ENCODE measurements around the gene ICAM1. TPM values are rescaled to one million over a fixed set of nuclear protein-coding genes. Genes with fewer than 3 reads are reported as not detected.

Gene ICAM1
- total RNA-seq, 1 experiment from 2014 or later: 23.8 TPM

DNA sequence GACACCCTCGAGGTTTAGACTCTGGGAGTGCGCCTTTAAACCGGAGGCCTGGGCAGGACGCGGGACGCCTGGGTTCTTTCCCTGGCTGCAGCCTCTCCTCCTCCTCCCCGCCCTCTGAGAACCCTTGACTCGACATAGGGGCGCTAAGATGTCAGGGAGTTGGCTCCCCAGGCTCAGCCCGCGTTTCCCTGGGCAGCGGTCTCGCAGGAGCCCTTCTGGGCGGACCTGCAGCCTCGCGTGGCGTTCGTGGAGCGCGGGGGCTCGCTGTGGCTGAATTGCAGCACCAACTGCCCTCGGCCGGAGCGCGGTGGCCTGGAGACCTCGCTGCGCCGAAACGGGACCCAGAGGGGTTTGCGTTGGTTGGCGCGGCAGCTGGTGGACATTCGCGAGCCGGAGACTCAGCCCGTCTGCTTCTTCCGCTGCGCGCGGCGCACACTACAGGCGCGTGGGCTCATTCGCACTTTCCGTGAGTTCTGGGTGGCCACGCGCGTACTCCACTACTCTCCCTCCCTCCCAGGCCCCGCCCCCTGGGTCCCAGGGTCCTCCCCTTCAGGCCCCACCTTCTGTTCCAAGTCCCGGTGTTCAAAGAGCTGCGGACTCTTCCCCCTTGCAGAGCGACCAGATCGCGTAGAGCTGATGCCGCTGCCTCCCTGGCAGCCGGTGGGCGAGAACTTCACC lies 20.1 kb downstream of the ICAM1 start:
- ChIA-PET POLR2A (ENCODE audit: unreplicated experiment) (interaction anchor here (0.6 to 0.7 kb wide), 4 partner anchors 22 to 391 kb away, joined by 4 to 10 read pairs (median 6); partner anchors contain the start of gene RAVER1), CTCF (interaction anchor here (0.8 kb wide), 1 partner anchor 89 kb away, joined by 4 read pairs; the partner anchor contains the start of gene TYK2)
- BruUV-seq (replicated peaks): no TSS peak
- Histone ChIP-seq H3K4me3 (peak overlapping the region; percentile 78), H3K4me2 (peak overlapping the region; percentile 97), H3K27ac (no peak overlapping the region), H3K4me1 (replicated peaks; ENCODE audit: insufficient read depth) (peaks cover 17% of the 10 kb centered on the region), H3K9me3 (ENCODE audit: insufficient read depth, low read depth) (no peaks in the 10 kb centered on the region), H4K20me1 (ENCODE audit: insufficient read depth) (no peaks in the 10 kb centered on the region), H3K27me3 (ENCODE audit: insufficient read depth, low read depth) (no peaks in the 10 kb centered on the region), H3F3A (ENCODE audit: insufficient read depth, low read depth) (peaks cover 14% of the 10 kb centered on the region; the same call in 1 of the 2 replicates), H2AFZ (peak overlapping the region; percentile 89), H3K36me3 (ENCODE audit: low read depth) (no peaks in the 10 kb centered on the region), H3K9me2 (ENCODE audit: insufficient read depth) (no peaks in the 10 kb centered on the region), H3K79me2 (ENCODE audit: low read depth) (no peaks in the 10 kb centered on the region)
- peak in 1 of 2 experiments; percentile 49 for DNase-seq
- TF ChIP-seq EZH2 (IDR thresholded peaks at IDR 0.05; ENCODE audit: low read depth): no peak
- no peak for TF ChIP-seq CTCF (conservative IDR thresholded peaks at IDR 0.05)
- intact Hi-C loops (cut with micrococcal nuclease; ENCODE audit: unreplicated experiment): no loop called here

DNA sequence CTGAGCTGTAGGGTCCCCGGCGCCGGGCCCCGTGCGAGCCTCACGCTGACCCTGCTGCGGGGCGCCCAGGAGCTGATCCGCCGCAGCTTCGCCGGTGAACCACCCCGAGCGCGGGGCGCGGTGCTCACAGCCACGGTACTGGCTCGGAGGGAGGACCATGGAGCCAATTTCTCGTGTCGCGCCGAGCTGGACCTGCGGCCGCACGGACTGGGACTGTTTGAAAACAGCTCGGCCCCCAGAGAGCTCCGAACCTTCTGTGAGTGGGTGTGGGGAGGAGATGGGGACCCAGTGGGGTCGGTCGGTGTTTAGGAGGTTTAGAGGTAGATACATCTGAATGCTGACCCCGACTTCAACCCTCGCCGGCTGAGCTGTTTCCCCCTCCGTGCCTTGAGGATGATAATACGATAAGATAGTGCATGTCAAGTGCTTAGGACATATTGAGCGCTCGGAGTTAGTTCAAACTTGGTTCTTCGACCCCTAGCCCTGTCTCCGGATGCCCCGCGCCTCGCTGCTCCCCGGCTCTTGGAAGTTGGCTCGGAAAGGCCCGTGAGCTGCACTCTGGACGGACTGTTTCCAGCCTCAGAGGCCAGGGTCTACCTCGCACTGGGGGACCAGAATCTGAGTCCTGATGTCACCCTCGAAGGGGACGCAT lies 20.8 kb downstream of the ICAM1 start:
- no peak for DNase-seq
- no peaks in the 10 kb centered on the region for H3K79me2 ChIP-seq (ENCODE audit: low read depth)
- intact Hi-C loops (cut with micrococcal nuclease; ENCODE audit: unreplicated experiment): no loop called here
- peaks cover 8% of the 10 kb centered on the region; the same call in 1 of the 2 replicates for H3F3A ChIP-seq (ENCODE audit: insufficient read depth, low read depth)
- H3K4me3 ChIP-seq: peak overlapping the region; percentile 78
- peak overlapping the region; percentile 89 for H2AFZ ChIP-seq
- no peaks in the 10 kb centered on the region for H3K27me3 ChIP-seq (ENCODE audit: insufficient read depth, low read depth)
- no peaks in the 10 kb centered on the region for H3K9me3 ChIP-seq (ENCODE audit: insufficient read depth, low read depth)
- H3K4me1 ChIP-seq (replicated peaks; ENCODE audit: insufficient read depth): peaks cover 17% of the 10 kb centered on the region
- no TSS peak for BruUV-seq (replicated peaks)
- no peaks in the 10 kb centered on the region for H4K20me1 ChIP-seq (ENCODE audit: insufficient read depth)
- no peaks in the 10 kb centered on the region for H3K36me3 ChIP-seq (ENCODE audit: low read depth)
- no peaks in the 10 kb centered on the region for H3K9me2 ChIP-seq (ENCODE audit: insufficient read depth)
- H3K4me2 ChIP-seq: peak overlapping the region; percentile 97
- CTCF ChIA-PET: interaction anchor here (0.8 kb wide), 1 partner anchor 89 kb away, joined by 4 read pairs; the partner anchor contains the start of gene TYK2
- POLR2A ChIA-PET (ENCODE audit: unreplicated experiment): interaction anchor here (0.6 to 0.7 kb wide), 4 partner anchors 23 to 391 kb away, joined by 4 to 10 read pairs (median 6); partner anchors contain the start of gene RAVER1
- H3K27ac ChIP-seq: no peak overlapping the region
- no peak for TF ChIP-seq EZH2 (IDR thresholded peaks at IDR 0.05; ENCODE audit: low read depth)
- TF ChIP-seq CTCF (conservative IDR thresholded peaks at IDR 0.05): no peak

- H3K9me2 ChIP-seq (ENCODE audit: insufficient read depth): no peaks in the 10 kb centered on the region
- intact Hi-C loops (cut with micrococcal nuclease; ENCODE audit: unreplicated experiment): no loop called here
- peak overlapping the region; percentile 97 for H3K4me2 ChIP-seq
- H3K27ac ChIP-seq: no peak overlapping the region
- no peaks in the 10 kb centered on the region for H3K79me2 ChIP-seq (ENCODE audit: low read depth)
- H3K9me3 ChIP-seq (ENCODE audit: insufficient read depth, low read depth): no peaks in the 10 kb centered on the region
- H2AFZ ChIP-seq: no peak overlapping the region
- no peaks in the 10 kb centered on the region for H3K27me3 ChIP-seq (ENCODE audit: insufficient read depth, low read depth)
- H4K20me1 ChIP-seq (ENCODE audit: insufficient read depth): no peaks in the 10 kb centered on the region
- no TSS peak for BruUV-seq (replicated peaks)
- H3K4me3 ChIP-seq: peak overlapping the region; percentile 78; the same call in 1 of the 2 replicates
- CTCF ChIA-PET: no interaction called here
- H3K36me3 ChIP-seq (ENCODE audit: low read depth): no peaks in the 10 kb centered on the region
- peaks cover 17% of the 10 kb centered on the region for H3K4me1 ChIP-seq (replicated peaks; ENCODE audit: insufficient read depth)
- peaks cover 7% of the 10 kb centered on the region; the same call in 1 of the 2 replicates for H3F3A ChIP-seq (ENCODE audit: insufficient read depth, low read depth)
- POLR2A ChIA-PET (ENCODE audit: unreplicated experiment): no interaction called here
- TF ChIP-seq CTCF (conservative IDR thresholded peaks at IDR 0.05) (no peak), EZH2 (IDR thresholded peaks at IDR 0.05; ENCODE audit: low read depth) (no peak)
- peak in 1 of 2 experiments; percentile 50 for DNase-seq
Observed at GRCh38 chr19:10292206-10292788, 21.4 kb downstream of the ICAM1 start.

All from PC-9 (cell line).